GM10847 (cell line): ENCODE results near the gene KIF16B.

Experiments used
- POLR2A ChIP-seq: IDR thresholded peaks from 2 replicates; pipeline ENCODE4 v1.6.1; 2011; ENCODE audit not compliant: insufficient read length; ENCODE audit errors: extremely low read depth

The KIF16B gene

DNA sequence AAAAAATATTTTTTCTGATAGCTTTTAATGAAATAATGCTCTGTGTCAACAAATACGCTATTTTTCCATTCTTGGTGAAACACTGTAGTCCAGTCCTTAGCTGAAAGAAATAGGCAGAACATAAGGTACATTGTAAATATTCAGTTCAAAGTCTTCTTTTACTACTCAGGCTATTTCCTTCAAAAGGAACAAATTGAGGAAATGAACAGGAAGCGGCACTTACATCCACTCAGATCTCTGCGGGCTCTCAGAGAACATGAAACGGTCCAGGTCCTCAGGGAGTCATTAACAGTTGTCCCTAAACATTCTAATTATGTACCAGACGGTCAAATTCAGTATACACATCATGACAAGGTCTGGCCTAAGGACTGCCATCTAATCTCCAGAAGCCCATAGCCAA is 212.6 kb downstream of the KIF16B start:
- no peak for TF ChIP-seq POLR2A

DNA sequence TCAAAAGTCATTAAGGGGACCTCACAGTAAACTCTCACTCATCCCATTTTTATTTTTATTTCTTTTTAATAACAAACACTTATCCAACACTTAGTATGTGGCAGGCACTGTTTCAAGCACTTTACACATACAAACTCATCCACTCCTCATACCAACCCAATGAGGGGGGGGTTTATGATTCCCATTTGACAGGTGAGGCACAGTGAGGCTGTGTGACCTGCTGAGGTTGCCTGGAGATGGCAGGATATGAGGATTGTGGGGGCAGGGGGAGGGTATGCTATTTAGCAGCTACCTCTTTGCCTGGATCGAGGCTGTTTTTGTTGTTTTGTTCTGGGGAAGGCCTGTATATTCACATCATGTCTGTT is 219.8 kb downstream of the KIF16B start:
- no peak for TF ChIP-seq POLR2A

- no peak for TF ChIP-seq POLR2A
Observed at GRCh38 chr20:16352751-16353416, 220.4 kb downstream of the KIF16B start.

GRCh38 chr20:16352321-16352720 is 220.9 kb downstream of the KIF16B start:
- no peak for TF ChIP-seq POLR2A

DNA sequence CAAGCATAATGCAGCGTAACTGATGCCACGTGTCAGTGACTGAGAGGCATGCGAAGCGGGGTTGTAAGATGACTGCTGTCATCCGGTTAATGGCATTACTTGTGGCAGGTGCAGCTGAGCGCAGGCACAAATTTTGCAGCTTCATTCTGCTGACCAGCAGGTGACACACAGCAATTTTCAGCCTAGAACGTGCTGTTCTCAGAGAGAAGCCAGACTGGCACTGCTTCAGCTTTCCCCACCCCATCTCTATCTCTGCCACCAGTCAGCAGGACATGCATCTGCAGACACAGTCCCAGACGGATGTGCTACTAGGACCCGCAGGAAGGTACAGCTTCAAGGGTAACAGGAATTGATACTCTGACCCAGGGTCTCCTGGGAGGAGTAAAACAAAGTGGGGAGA is 221.8 kb downstream of the KIF16B start:
- TF ChIP-seq POLR2A = no peak

DNA sequence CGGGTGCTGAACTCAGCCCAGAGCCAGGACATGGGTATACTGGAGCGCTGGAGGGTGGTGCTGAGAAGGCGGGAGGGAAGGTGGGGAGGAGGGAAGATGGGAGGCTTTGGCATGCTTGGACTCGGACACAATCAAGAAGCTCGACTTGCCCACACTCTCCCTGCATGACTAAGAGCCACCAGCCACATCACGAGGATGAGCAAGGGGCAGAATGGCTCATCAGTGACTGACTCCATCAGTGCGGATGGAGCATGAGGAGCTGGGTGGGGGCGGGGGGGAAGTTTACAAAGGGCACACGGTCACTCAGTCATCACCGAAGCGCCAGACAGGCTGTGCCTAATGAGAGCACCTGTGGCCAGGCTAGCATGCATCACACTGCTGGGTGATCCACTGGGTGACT is 222.8 kb downstream of the KIF16B start:
- no peak for TF ChIP-seq POLR2A

DNA sequence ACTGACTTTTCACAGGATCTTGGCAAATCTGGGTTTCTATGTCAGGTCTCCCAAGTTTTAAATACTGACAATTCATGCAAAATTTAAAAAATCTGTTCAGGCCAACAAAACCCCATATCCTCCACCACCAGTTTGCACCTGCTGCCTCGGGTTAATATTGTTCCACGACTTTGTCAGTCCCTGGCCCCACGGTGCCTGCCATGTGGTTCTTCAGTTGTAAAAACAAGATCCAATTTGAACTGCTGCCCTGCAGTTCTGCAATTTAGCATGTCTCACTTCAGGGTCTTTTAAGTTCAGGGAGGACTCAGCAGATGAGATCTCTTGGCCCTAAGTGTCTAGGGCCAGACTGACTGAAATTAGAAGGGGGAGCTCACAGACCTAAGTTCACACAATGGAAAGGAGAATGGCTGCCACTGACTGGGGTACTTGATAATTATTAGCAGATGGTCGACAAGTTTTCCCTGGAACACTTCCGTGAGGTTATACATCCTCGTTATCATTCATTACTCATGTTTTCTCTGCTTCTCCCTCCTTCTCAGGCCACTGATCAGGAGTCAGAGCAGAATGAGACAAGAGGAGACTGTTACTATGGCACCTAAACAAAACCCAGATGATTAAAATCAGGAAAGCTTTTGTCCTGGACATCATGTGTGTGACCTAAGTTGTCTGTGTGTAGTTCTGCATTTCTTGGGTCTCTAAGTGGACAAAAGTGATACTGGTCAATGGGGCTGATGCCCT is 223.6 kb downstream of the KIF16B start:
- no peak for TF ChIP-seq POLR2A

- no peak for TF ChIP-seq POLR2A
Observed at GRCh38 chr20:16346956-16347355, 226.3 kb downstream of the KIF16B start.

- no peak for TF ChIP-seq POLR2A
Observed at GRCh38 chr20:16337707-16338106, 235.5 kb downstream of the KIF16B start.

DNA sequence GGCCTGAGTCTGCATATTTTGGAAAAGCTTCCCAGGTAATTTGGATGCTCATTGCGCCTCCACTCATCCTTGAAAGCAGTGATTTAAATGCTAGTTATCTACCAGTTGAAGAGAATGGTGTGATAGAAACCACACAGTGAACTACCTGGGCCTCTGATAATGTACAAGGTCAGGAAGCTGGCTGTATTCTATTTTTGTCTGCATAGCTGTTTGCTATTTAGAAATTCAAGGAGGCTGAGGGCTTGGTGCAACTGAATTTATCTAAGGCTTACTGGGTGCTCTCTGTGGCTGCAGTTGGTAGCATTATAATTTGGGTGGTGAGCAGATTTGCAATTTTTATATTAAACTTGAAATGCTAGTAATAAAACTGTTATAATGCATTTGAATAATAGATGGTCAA is 245.6 kb downstream of the KIF16B start:
- no peak for TF ChIP-seq POLR2A

- no peak for TF ChIP-seq POLR2A
Observed at GRCh38 chr20:16321291-16321690, 252.0 kb downstream of the KIF16B start.

- TF ChIP-seq POLR2A = no peak
Observed at GRCh38 chr20:16317445-16318362, 255.5 kb downstream of the KIF16B start.

DNA sequence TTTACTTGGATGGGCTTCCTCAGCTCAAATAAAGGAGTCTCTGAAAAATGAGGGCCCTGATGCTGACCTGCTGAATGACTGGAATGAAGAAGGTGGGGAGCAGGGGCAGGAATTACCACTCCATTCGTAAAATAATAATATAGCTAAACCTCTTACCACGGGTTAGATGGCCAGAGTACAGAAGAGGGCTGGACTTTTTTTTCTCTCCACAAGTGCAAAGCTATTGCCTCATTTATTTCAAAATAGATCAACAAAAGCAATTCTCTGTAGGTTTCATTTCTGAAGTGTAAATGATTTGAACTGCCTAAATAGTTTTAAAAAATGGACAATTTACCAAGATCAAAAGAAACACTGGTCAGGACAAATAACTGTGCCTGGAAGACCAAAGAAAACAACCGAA is 256.7 kb downstream of the KIF16B start:
- TF ChIP-seq POLR2A = no peak

- no peak for TF ChIP-seq POLR2A
Observed at GRCh38 chr20:16314748-16315159, 258.5 kb downstream of the KIF16B start.

DNA sequence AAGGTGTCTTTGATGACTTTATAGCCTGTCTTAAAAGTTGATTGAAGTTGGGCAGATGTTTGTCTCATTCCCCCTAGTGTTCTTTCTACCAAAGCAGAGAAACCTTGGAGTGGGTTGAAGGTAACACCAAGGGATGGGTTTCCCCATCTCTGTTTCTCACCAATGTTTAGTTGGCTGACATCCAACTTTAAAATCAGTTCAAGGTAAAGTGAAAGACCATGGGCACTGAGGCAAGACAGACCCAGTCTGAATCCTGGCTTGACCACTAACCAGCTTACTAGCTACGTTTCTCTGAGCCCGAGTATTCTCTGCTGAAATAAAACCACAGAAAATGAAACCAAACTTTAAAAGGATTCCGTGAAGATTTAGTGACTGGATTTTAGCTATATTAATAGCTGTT is 258.9 kb downstream of the KIF16B start:
- TF ChIP-seq POLR2A = no peak

GRCh38 chr20:16313917-16314316 is 259.3 kb downstream of the KIF16B start:
- TF ChIP-seq POLR2A = no peak

DNA sequence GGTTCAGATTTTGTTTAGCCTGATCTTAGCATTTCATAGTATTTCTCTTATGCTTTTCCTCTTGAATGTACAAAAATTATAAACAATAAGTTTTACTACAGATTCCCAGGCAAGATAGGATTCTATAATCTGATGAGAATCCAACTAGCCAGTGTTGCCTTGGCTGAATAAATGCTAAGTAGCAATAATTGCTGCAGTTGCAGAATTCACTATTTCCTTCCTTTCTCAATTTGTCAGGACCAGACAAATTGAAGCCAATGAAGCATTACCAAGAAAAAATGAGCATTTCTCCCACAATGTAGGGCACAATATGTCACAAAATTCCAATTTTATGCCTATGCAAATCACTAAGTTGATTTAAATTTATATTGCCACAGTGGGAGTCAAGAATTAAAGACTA is 260.2 kb downstream of the KIF16B start:
- TF ChIP-seq POLR2A = no peak

GRCh38 chr20:16311756-16312155 is 261.5 kb downstream of the KIF16B start:
- TF ChIP-seq POLR2A = no peak
